ENCODE data around the gene DHH.
A peak's percentile ranks its signal among the peaks of the same experiment; 100 is the strongest.

The DHH gene

DNA sequence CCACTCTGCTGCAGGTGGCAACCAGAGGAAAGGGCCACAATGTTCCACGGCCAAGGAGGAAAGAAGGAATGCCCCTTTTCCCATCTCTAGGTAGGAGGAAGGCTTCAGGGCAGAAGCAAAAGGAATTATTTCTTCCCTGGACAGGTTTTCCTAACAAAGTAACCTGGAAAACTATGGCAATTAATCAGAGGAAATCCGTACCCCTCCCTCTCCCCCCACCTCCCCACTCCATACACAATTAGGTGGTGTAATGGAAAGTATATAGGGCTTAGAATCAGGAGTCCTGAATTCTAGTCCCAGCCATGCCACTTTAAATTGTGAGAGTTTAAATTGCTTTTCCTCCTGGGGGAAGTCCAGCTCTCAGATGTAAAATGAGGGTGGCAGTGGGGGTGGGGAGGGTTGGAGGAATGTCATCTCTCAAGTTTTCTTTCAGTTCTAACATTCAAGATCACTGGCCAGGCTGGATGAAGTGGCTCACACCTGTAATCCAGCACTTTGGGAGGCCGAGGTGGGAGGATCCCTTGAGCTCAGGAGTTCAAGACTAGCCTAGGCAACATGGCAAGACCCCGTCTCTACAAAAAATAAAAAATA, 1.7 kb downstream of the DHH start:
- Histone ChIP-seq H3K4me3 (replicated peaks; ENCODE audit: low read depth, low read length) (no peak overlapping the region), H3K27me3 (replicated peaks; ENCODE audit: control insufficient read depth, insufficient read depth, low read length) (peaks cover 1% of the 10 kb centered on the region; the same call in 1 of the 2 replicates), H3K36me3 (ENCODE audit: control insufficient read depth, insufficient read depth, low read length) (peaks cover 6% of the 10 kb centered on the region)
- no peak for DNase-seq (ENCODE audit: extremely low read depth, insufficient read length)
- TF ChIP-seq, protein P1, sequence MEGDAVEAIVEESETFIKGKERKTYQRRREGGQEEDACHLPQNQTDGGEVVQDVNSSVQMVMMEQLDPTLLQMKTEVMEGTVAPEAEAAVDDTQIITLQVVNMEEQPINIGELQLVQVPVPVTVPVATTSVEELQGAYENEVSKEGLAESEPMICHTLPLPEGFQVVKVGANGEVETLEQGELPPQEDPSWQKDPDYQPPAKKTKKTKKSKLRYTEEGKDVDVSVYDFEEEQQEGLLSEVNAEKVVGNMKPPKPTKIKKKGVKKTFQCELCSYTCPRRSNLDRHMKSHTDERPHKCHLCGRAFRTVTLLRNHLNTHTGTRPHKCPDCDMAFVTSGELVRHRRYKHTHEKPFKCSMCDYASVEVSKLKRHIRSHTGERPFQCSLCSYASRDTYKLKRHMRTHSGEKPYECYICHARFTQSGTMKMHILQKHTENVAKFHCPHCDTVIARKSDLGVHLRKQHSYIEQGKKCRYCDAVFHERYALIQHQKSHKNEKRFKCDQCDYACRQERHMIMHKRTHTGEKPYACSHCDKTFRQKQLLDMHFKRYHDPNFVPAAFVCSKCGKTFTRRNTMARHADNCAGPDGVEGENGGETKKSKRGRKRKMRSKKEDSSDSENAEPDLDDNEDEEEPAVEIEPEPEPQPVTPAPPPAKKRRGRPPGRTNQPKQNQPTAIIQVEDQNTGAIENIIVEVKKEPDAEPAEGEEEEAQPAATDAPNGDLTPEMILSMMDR (IDR thresholded peaks at IDR 0.05; ENCODE audit: insufficient read depth, low read length, poor library complexity, severe bottlenecking): no peak

DNA sequence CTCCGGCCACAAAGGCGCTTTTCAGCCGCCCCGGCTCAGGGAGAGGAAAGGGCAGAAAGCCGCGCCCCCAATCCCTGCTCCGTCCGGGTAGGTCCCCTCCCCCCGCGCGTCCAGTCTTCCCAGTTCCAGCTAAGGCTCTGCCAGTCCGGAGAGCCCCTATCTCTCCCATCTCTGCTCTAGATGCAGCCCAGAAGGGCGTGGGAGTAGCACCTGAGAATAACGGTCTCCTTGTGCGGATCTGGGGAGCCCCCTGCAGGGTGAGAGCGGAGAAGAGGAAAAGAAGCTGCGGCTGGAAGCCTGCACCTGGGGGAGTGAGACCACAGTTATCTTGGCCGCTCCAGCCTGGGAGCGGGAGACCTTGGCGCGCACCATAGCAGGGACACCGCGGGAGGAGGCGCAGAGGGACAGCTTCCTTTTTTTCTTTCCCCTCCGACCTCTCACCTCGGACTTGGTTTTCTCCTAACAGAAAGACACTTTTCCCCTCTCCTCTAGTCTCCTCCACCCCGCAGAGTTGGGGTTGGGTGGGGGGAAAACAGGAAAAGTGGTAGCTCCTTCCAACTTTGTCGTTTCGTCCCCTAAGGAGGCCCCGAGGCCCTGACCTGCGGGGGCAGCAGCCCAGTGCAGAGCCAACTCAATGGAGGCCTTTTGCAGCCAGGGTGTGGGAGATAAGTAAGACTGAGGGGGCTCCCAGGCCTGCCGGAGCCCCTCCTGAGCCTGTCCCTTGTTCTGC, 2.4 kb downstream of the DHH start:
- Histone ChIP-seq H3K36me3 (ENCODE audit: control insufficient read depth, insufficient read depth, low read length) (peaks cover under 1% of the 10 kb centered on the region), H3K4me3 (replicated peaks; ENCODE audit: low read depth, low read length) (0 out of 2 replicates have a peak overlapping the region, but pooled peaks have one; percentile 5), H3K27me3 (replicated peaks; ENCODE audit: control insufficient read depth, insufficient read depth, low read length) (peaks cover 1% of the 10 kb centered on the region; the same call in 1 of the 2 replicates)
- TF ChIP-seq, protein P1 (IDR thresholded peaks at IDR 0.05; ENCODE audit: insufficient read depth, low read length, poor library complexity, severe bottlenecking): peak; percentile 77
- DNase-seq (ENCODE audit: extremely low read depth, insufficient read length): peak; percentile 34

DNA sequence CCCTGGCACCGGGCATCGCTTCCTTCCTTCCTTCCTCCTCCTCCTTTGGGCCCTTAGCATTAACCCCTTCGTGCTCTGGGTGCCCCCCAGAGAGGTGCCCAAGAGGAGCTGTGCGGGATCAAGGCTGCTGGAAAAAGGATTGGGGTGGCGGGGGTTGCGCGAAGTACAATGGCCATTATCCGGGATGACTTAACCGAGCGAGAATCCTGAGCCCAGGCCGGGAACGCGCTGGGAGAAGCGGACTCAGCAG, 2.8 kb downstream of the DHH start:
- H3K4me3 ChIP-seq (replicated peaks; ENCODE audit: low read depth, low read length): 0 out of 2 replicates have a peak overlapping the region, but pooled peaks have one; percentile 5
- no peak for DNase-seq (ENCODE audit: extremely low read depth, insufficient read length)
- H3K27me3 ChIP-seq (replicated peaks; ENCODE audit: control insufficient read depth, insufficient read depth, low read length): peaks cover 1% of the 10 kb centered on the region; the same call in 1 of the 2 replicates
- TF ChIP-seq, protein P1 (IDR thresholded peaks at IDR 0.05; ENCODE audit: insufficient read depth, low read length, poor library complexity, severe bottlenecking): no peak
- no peaks in the 10 kb centered on the region; the same call in 1 of the 2 replicates for H3K36me3 ChIP-seq (ENCODE audit: control insufficient read depth, insufficient read depth, low read length)

DNA sequence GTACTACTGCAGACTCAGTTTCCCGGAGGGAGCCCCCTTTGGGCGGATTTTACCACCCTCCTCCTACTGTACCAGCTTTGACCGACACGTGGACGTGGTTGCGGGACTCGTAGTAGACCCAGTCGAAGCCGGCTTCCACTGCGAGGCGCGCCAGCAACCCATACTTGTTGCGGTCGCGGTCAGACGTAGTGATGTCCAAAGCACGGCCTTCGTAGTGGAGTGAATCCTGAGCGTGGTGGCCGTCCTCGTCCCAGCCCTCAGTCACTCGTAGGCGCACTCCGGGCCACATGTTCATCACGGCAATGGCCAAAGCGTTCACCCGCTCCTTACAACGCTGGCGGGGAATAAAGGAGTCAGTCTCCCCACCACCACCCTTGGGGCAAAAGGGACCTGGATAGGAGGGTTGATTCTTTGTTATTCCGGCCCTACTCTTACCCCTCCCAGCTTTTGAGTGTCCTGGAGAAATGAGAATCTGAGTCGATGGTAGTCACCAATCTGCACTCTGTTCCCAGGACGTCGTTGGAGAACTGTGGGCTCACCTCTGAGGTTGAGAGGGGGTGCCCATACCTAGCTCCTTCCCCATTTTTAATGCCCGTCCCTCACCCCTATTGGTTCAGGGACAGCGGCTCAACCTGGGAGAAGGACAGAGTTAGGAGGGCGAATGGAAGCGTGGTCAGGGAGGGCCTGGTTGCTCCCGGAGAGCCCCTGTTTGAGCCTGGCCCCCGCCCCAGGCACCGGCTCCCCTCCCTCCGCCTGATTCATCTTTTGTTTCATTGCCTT, 3.4 kb downstream of the DHH start:
- Histone ChIP-seq H3K27me3 (replicated peaks; ENCODE audit: control insufficient read depth, insufficient read depth, low read length) (peaks cover 1% of the 10 kb centered on the region; the same call in 1 of the 2 replicates), H3K4me3 (replicated peaks; ENCODE audit: low read depth, low read length) (no peak overlapping the region), H3K36me3 (ENCODE audit: control insufficient read depth, insufficient read depth, low read length) (no peaks in the 10 kb centered on the region)
- DNase-seq (ENCODE audit: extremely low read depth, insufficient read length): no peak
- TF ChIP-seq, protein P1 (IDR thresholded peaks at IDR 0.05; ENCODE audit: insufficient read depth, low read length, poor library complexity, severe bottlenecking): no peak

DNA sequence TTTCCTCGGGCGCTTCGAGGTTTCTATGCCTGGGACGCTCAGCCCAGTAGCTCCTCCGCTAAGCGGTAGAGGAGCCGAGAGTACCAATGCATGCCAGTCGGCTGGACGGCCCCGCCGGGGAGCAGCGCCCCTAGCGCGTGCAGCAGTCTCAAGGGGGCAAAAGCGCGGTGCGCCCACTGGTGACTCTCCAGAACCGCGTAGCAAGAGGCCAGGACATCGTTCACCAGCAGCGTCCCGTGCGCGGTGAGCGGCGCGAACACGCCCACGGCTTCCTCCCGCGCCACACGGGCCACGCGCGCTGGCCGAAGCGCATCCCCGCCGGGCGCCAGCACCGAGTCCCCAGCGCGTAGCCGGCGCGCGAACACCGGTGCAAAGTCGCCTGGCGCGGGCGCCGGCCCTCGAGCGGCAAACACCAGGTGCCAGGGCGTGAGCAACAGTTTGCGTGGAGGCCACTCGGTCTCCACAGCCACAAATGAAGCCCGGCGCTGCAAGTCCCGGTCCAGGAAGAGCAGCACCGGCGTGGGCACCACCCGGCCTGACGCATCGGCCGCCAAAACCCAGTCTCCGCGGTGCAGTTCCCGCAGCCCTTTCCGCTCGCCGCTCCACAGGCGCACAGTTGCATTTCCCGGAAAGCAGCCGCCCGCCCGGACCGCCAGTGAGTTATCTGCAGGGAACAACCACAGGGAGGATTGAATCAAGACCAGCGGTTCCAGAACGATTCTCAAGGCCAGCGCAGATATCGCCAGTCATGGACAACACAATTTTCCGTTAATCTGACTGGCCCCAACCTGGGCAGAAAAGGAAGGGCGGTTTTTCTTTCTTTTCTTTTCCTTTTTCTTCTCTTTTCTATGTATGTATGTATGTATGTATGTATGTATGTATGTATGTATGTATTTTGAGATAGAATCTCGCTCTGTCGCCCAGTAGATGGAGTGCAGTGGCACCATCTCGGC, 4.5 kb downstream of the DHH start:
- H3K27me3 ChIP-seq (replicated peaks; ENCODE audit: control insufficient read depth, insufficient read depth, low read length): peaks cover 1% of the 10 kb centered on the region; the same call in 1 of the 2 replicates
- DNase-seq (ENCODE audit: extremely low read depth, insufficient read length): peak; percentile 54
- H3K4me3 ChIP-seq (replicated peaks; ENCODE audit: low read depth, low read length): peak overlapping the region; percentile 27
- TF ChIP-seq, protein P1 (IDR thresholded peaks at IDR 0.05; ENCODE audit: insufficient read depth, low read length, poor library complexity, severe bottlenecking): peak; percentile 46
- H3K36me3 ChIP-seq (ENCODE audit: control insufficient read depth, insufficient read depth, low read length): no peaks in the 10 kb centered on the region

All from GM06990 (cell line).